Adrenal gland (tissue), 12 donors: Measurements from ENCODE around the gene PRPF40A. TPM values are rescaled to one million over a fixed set of nuclear protein-coding genes. Genes with fewer than 3 reads are reported as not detected.

Experiments
- DNase-seq, 7 donors: peaks; one replicate each; pipeline ENCODE4 v3.0.0-alpha.2; 2019 to 2020
- H3K27ac ChIP-seq, 5 donors: fragments of 200-600 bp; sonication (generic) in 4 of 5; 1 replicate in 3 of 5; 2 replicates in 2 of 5; pipeline versions ENCODE4 v1.5.1 to v1.8.0; 2016 to 2020; ENCODE audit warnings: mild to moderate bottlenecking in 1 of 5
- H3K27me3 ChIP-seq: fragments of 200-600 bp; 2 replicates; pipeline ENCODE4 v1.8.0; 2021
- H3K36me3 ChIP-seq, 2 donors: fragments of 200-600 bp; replicated peaks in 1 of 2; 1 replicate in 1 of 2; 2 replicates in 1 of 2; pipeline versions ENCODE4 v1.5.1 to v1.8.0; 2018 to 2022
- H3K4me1 ChIP-seq, 2 donors: fragments of 200-600 bp; replicated peaks in 1 of 2; 1 replicate in 1 of 2; 2 replicates in 1 of 2; pipeline versions ENCODE4 v1.5.1 to v1.8.0; 2018 to 2021
- H3K4me3 ChIP-seq, 4 donors: fragments of 200-600 bp; sonication (generic) in 3 of 4; one replicate each; pipeline ENCODE4 v1.5.1; 2016 to 2018
- H3K9me3 ChIP-seq, 3 donors: fragments of 200-600 bp; sonication (generic) in 1 of 3; replicated peaks in 1 of 3; 1 replicate in 2 of 3; 2 replicates in 1 of 3; pipeline versions ENCODE4 v1.5.1 to v1.8.0; 2016 to 2021
- CTCF ChIP-seq, 6 experiments: fragments of 450-650 bp in 4 of 6; fragments of 200-600 bp in 2 of 6; sonication (generic) in 1 of 6; IDR thresholded peaks; 1 replicate in 5 of 6; 2 replicates in 1 of 6; pipeline versions ENCODE4 v1.5.1 to v1.8.0; 2016 to 2021; ENCODE audit warnings: antibody characterized with exemption in 6 of 6, mild to moderate bottlenecking in 2 of 6, moderate library complexity in 1 of 6
- POLR2A ChIP-seq, 2 donors: fragments of 450-650 bp; IDR thresholded peaks; one replicate each; pipeline ENCODE4 v1.6.1; 2017; ENCODE audit warnings: antibody characterized with exemption in 2 of 2, mild to moderate bottlenecking in 2 of 2, moderate library complexity in 1 of 2
- WGBS, 4 donors: extraction: QIAGEN DNeasy Blood & Tissue Kit in 2 of 4; methylation state at CpG; one replicate each; pipeline versions ENCODE4 v1.1.5 to v1.1.7; 2013 to 2017; 5-methylcytosine and 5-hydroxymethylcytosine counted together
- intact Hi-C, 2 donors: fragments of 100-400 bp; cut with DNase I; formaldehyde crosslinking; loops; one replicate each; pipeline versions ENCODE4 v1.14.1 to v1.15.0; 2022 to 2023
- polyA plus RNA-seq, 3 donors: library from polyadenylated mRNA; stranded (reverse); fragments of 200-250 nt in 2 of 3; fragments of 350-450 nt in 1 of 3; fragmentation: Illumina TruSeq in 1 of 3; extraction: RNeasy Lipid Tissue Mini Kit (QIAGEN cat#74804) in 1 of 3; gene quantifications; one replicate each; pipeline ENCODE4 v1.2.3, GENCODE V29; 2013 to 2014
- total RNA-seq, 9 donors: library from RNA; depleted of rRNA in 4 of 9; stranded (reverse); fragments of >200 nt in 4 of 9; fragments of 120-200 nt in 1 of 9; fragmentation: NEBNext Ultra II Directional in 1 of 9; extraction: Animal tissue kit (Norgen Biotek cat#: 25700) in 1 of 9; gene quantifications; one replicate each; pipeline versions ENCODE4 v1.1.0 to v1.2.4, GENCODE V29; 2013 to 2023
- donor health status: healthy with polysubstance abuse.
- donor health status: Bipolar disorder and iron deficiency.
- donor health status: DM: yes; HTN: yes; CAD: no.
- donor health status: DM: no; HTN: no; CAD: no.
- donor health status: DM: no; HTN: no; CAD: no.
- donor health status: DM: yes; HTN: yes; CAD: no.

Gene PRPF40A
- total and polyA plus RNA-seq, 12 donors: 15.6 to 133 (median 68.9) TPM

- 92 to 97% (median 96%) methylated on average over 1 of the region's 1 CpG for WGBS, 4 donors
- Histone ChIP-seq H3K36me3 (no peaks in the 10 kb centered on the region), H3K4me1 (peaks cover 0 to 1% of the 10 kb centered on the region in 2 donors), H3K4me3 (no peak overlapping the region), H3K27me3 (no peaks in the 10 kb centered on the region), H3K27ac (no peak overlapping the region), H3K9me3 (no peaks in the 10 kb centered on the region)
- DNase-seq: no peak
- TF ChIP-seq POLR2A (IDR thresholded peaks at IDR 0.05): no peak
- no peak for TF ChIP-seq CTCF (IDR thresholded peaks at IDR 0.05)
- intact Hi-C loops: no loop called here
These were observed 111.2 kb downstream of the PRPF40A start for GRCh38 chr2:152606081-152606480.

DNA sequence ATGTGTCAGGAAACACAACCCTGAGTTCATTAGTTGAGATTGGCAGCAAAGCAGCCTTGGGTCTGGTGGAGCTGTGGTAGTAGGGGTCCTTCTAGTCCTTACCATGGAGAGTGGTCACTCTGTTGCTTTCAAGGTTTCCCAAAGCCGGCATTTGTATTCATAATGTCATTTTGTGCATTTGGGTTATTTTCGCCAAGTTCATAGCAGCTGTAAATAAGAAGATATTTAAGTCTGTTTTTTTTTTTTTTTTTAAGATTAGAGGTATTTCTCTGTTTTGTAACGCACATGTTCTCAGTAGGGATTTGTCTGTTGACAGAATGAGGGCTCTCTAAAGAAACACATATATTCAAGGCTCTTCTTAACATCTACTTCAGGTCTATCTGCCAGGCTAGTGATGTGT, 114.1 kb downstream of the PRPF40A start:
- WGBS, 4 donors: 95 to 100% (median 95%) methylated on average over 3 of the region's 3 CpGs
- no peak for DNase-seq
- Histone ChIP-seq H3K27me3 (no peaks in the 10 kb centered on the region), H3K36me3 (no peaks in the 10 kb centered on the region), H3K9me3 (no peaks in the 10 kb centered on the region), H3K4me1 (no peaks in the 10 kb centered on the region), H3K27ac (no peak overlapping the region), H3K4me3 (no peak overlapping the region)
- intact Hi-C loops: no loop called here
- TF ChIP-seq CTCF (IDR thresholded peaks at IDR 0.05): no peak

DNA sequence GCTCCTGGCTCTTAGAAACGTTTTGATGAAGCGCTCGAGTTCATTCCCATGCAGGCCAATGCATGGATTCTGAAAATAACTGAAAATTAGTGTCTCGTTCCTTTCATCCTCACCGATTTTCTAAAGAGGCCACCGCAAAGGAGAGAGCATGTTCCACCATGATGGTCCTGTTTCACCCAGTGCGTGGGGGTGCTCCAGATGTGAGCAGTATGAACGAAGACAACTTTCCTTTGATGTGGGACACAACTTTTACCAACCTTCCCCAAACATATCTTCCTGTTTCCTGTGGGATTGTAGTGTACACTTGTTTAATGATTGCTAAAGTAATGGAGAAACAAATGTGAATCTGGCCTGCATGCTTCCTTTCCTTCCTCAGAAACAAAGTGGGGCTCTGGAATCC, 114.5 kb downstream of the PRPF40A start:
- Histone ChIP-seq H3K9me3 (no peaks in the 10 kb centered on the region), H3K27me3 (no peaks in the 10 kb centered on the region), H3K4me1 (no peaks in the 10 kb centered on the region), H3K27ac (no peak overlapping the region), H3K36me3 (no peaks in the 10 kb centered on the region), H3K4me3 (no peak overlapping the region)
- intact Hi-C loops: no loop called here
- 90 to 95% (median 92%) methylated on average over 8 of the region's 8 CpGs for WGBS, 4 donors
- no peak for TF ChIP-seq POLR2A (IDR thresholded peaks at IDR 0.05)
- no peak for TF ChIP-seq CTCF (IDR thresholded peaks at IDR 0.05)
- DNase-seq: no peak

Other genes starting within 250 kb of the PRPF40A start
- 10 to 100 TPM in 6 of 9 donors, 1 to 10 TPM in 3; 5.0 to 24.5 (median 13.7) TPM for gene ARL6IP6, start 1.2 kb upstream of the PRPF40A start, total RNA-seq
- 10 to 100 TPM in 2 of 3 donors, 1 to 10 TPM in 1; 5.6 to 11.5 (median 11.3) TPM for gene ARL6IP6, start 1.2 kb upstream of the PRPF40A start, polyA plus RNA-seq